GM12892 (cell line): ENCODE results near the gene MSMO1. TPM values are rescaled to one million over a fixed set of nuclear protein-coding genes. Genes with fewer than 3 reads are reported as not detected.
A peak's percentile ranks its signal among the peaks of the same experiment; 100 is the strongest.
"Not testable (repeated sequence)": the region's sequence is repeated elsewhere in the genome, so short reads cannot be mapped to it uniquely, and the experiment has no call there.

Experiments used
- DNase-seq: peaks from one replicate; pipeline ENCODE4 v3.0.0; 2011; ENCODE audit not compliant: insufficient read length
- FAIRE-seq: peaks from 2 replicates; lab custom pipeline; 2011; peaks lifted over from hg19 to GRCh38; lab: Jason Lieb, UNC
- POLR2A ChIP-seq: IDR thresholded peaks from 2 replicates; pipeline ENCODE4 v1.6.1; 2011; ENCODE audit warnings: low read depth, low read length, control low read depth
- POLR2AphosphoS5 ChIP-seq: IDR thresholded peaks from 2 replicates; pipeline ENCODE4 v1.6.1; 2011; ENCODE audit warnings: low read depth, low read length, control low read depth
- TAF1 ChIP-seq: IDR thresholded peaks from 2 replicates; pipeline ENCODE4 v1.6.1; 2011; ENCODE audit warnings: low read depth, mild to moderate bottlenecking, control low read depth, low read length, borderline replicate concordance
- polyA plus RNA-seq: library from polyadenylated mRNA; unstranded; fragments of >200 nt; gene quantifications from one replicate; pipeline ENCODE4 v1.2.1, GENCODE V29; 2012; ENCODE audit warnings: missing spikeins, inconsistent platforms; ENCODE audit not compliant: missing spikeins

MSMO1 gene
- polyA plus RNA-seq: 55.8 TPM

- peak; percentile 98 for FAIRE-seq
- DNase-seq: peak; percentile 77
- TF ChIP-seq TAF1 (no peak), POLR2AphosphoS5 (peak; percentile 36; the same call in 1 of the 2 replicates), POLR2A (peak; percentile 51; the same call in 1 of the 2 replicates)
Observed at GRCh38 chr4:165327211-165328100, at the start of gene MSMO1. Gene MSMO1 (plus strand): TSS chr4:165327669. CDS start chr4:165333371, 5,702 bp downstream.

DNA sequence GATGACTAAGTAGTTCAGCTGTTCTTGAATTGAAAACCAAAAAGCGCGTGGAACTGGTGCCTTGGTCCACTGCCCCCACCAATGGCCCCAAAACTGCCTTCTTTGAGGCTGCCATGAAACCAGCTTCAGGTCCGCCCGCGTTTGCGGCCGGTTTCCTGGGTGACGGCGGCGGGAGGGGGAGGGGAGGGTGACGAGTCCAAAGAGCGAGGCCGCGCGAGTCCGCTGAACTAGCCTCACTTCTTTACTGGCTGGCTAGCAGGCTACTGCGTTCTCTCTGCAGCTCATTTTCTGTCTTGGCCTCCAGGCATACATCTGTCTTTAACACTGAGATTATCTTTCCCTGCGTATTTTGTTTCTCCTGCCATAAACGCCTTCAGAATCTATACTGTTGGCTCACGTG is 47.9 kb upstream of the MSMO1 start:
- not testable (repeated sequence) for DNase-seq, FAIRE-seq

GRCh38 chr4:165284697-165285096 is 42.8 kb upstream of the MSMO1 start:
- not testable (repeated sequence) for DNase-seq, FAIRE-seq

DNA sequence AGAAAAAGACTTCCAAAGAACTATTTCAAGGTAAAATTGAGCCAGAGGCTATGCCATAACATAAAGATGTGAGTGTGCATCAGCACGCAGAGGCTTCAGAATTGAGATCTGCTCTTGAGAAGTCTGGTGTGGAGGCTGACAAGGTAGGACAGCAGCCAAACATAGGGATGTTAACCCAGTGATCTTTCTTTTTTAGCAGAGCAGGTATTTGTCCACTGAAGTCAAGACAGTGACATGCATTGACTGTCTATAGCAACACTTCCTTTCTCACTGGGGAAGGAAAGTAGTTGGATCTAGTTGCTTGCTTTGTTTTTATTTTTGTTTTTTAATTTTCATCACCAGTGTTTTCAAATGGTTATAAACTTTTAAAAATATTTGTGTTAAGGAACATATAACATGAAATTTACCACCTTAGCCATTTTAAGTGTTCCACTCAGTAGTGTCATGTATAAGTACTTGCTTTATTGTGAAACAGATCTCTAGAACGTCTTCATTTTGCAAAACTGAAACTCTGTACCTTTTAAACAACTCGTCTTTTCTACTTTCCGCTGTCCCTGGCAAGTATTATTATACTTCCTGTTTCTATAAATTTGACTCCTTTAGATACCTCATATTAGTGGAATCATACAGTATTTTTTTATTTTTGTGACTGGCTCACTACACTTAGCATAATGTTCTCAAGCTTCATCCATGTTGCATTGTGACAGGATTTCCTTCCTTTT is 40.7 kb upstream of the MSMO1 start:
- FAIRE-seq: peak; percentile 92
- not testable (repeated sequence) for DNase-seq

DNA sequence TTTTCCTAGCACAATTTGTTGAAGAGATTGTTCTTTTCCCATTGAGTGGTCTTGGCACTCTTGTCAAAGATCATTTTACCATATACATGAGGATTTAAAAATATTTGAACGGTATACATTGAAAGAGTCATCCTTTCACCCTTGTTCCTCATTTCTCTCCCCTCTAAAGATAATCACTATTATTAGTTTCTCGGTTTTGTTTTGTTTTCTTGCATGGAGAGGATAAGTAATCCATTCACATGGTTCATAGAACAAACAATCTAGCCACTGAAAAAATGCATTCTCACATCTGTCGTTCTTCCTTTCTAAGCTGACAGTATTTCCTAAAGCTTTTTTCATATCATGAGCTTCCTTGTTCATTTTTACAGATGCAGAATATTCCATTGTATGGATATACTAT is 39.2 kb upstream of the MSMO1 start:
- FAIRE-seq: peak; percentile 21
- TF ChIP-seq TAF1 (no peak), POLR2A (no peak), POLR2AphosphoS5 (no peak)
- DNase-seq: no peak

GRCh38 chr4:165288639-165289422 is 38.6 kb upstream of the MSMO1 start:
- DNase-seq (no peak), FAIRE-seq (peak; percentile 9)
- TF ChIP-seq POLR2A (no peak), TAF1 (no peak), POLR2AphosphoS5 (no peak)

GRCh38 chr4:165289423-165289785 is 38.1 kb upstream of the MSMO1 start:
- no peak for DNase-seq
- no peak for FAIRE-seq
- TF ChIP-seq POLR2AphosphoS5: no peak
- no peak for TF ChIP-seq POLR2A
- TF ChIP-seq TAF1: no peak

- DNase-seq (no peak), FAIRE-seq (no peak)
- TF ChIP-seq POLR2AphosphoS5 (no peak), TAF1 (no peak)
Observed at GRCh38 chr4:165293061-165293460, 34.4 kb upstream of the MSMO1 start.

DNA sequence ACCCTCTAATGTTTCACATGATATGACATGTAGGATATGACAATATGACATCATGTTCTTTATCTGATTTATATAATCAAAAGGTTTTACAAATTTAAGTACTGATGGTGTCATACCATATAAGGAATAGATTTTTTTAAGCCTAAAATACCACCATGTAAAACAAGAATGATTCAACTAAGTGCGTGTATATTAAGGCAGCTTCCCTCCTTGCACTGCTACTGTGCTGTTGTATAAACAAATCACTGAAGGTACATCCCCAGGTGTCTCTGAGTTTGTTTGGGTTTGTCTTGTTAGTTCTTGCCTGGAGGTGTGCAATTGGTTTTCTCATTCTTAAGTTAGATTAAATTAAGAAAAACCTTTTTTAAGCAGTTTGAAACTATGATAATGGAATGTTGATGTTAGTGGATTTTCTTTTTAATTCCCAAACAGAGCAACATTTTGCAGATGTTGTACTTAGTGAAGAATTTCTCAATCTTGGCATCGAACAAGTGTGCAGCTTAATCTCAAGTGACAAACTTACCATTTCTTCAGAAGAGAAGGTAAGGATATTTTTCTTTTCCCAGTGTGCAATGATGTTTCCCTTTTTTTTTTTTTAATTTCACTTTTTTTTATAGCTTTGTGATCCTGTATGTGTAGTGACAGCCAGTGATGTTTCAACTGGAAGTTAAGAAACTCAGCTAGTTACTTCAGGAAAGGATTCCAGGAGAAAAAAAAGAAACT is 33.4 kb upstream of the MSMO1 start:
- no peak for TF ChIP-seq POLR2A
- TF ChIP-seq TAF1: no peak
- no peak for TF ChIP-seq POLR2AphosphoS5
- FAIRE-seq (peak; percentile 38), DNase-seq (no peak)

DNA sequence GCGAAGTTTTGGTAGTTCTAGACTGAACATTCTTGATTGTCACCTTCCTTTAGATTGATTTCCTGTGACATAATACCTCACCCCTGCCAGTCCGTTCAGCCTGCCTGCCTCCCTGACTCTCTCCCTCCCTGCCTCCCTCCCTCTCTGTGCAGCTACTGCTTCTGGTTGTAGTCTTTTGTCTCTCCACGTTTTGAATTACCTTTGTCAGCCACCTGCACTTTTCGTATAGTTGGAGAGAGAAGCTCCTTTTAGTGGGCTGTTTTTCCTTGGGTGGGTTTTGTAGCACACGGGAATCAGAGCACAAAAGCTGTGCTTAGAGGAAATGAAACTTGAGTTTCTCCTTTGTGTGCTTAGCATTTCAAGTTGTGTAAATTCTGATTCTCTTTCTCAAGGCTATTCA is 32.6 kb upstream of the MSMO1 start:
- no peak for TF ChIP-seq POLR2AphosphoS5
- FAIRE-seq: peak; percentile 97
- no peak for DNase-seq

DNA sequence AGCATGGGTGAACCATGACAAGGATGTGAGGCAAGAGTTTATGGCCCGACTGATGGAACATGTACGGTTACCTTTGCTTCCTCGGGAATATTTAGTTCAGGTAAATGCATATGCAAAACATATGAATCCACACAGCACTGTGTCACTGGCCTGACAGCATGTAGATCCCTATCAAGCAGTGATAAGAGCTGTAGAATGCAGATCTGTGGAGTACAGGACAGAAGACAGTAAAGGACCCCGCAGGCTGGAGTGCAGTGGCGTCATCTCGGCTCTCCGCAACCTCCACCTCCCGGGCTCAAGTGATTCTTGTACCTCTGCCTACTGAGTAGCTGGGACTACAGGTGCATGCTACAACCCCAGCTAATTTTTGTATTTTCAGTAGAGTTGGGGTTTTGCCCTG is 29.8 kb upstream of the MSMO1 start:
- TF ChIP-seq TAF1: no peak
- TF ChIP-seq POLR2AphosphoS5: no peak
- TF ChIP-seq POLR2A: no peak
- DNase-seq (no peak), FAIRE-seq (no peak)
